ENCODE measurements around the gene ANKRD18B.

DNA sequence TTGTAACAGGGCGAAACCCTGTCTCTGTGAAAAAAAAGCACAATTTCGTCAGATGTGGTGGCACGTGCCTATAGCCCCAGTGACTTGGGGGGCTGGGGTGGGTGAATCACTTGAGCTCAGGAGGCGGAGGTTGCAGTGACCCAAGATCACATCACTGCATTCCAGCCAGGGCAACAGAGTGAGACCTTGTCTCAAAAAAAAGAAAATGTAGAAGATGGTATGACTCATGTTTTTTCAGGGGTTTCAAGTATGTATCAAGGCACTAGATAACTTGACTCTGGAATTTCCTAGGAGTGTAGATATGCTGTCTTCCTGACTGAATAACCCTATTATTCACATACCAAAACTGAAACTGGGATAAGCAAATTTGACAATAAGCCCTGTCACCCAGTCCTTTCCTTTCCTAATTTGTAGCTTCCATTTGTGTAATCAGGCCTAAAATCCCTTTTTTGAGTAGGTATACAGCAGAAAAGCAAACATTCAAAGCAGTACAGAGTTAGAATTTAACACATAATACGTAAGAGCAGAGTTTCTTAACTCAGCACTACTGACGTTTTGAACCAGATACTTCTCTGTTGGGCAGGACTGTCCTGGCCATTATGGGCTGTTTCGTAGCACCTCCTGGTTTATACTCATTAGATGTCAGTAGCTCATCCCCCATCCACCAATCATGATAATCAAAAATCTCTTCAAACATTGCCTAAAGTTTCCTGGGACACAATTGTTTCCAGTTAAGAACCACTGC lies 17.3 kb upstream of the ANKRD18B start:
- TF ChIP-seq, protein P1, sequence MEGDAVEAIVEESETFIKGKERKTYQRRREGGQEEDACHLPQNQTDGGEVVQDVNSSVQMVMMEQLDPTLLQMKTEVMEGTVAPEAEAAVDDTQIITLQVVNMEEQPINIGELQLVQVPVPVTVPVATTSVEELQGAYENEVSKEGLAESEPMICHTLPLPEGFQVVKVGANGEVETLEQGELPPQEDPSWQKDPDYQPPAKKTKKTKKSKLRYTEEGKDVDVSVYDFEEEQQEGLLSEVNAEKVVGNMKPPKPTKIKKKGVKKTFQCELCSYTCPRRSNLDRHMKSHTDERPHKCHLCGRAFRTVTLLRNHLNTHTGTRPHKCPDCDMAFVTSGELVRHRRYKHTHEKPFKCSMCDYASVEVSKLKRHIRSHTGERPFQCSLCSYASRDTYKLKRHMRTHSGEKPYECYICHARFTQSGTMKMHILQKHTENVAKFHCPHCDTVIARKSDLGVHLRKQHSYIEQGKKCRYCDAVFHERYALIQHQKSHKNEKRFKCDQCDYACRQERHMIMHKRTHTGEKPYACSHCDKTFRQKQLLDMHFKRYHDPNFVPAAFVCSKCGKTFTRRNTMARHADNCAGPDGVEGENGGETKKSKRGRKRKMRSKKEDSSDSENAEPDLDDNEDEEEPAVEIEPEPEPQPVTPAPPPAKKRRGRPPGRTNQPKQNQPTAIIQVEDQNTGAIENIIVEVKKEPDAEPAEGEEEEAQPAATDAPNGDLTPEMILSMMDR (IDR thresholded peaks at IDR 0.05), result no peak
- no peak for TF ChIP-seq EP300 (IDR thresholded peaks at IDR 0.05)

Data from ovary (tissue), 3 donors.